HCT116 (cell line): ENCODE data around the gene PPP2R5C. TPM values are rescaled to one million over a fixed set of nuclear protein-coding genes. Genes with fewer than 3 reads are reported as not detected.

Source experiments
- ATAC-seq: fragments of 200-7000 bp; cut with Tn5 transposase; 2 replicates; pipeline ENCODE4 v1.9.1; 2020; ENCODE audit warnings: mild to moderate bottlenecking, moderate library complexity
- BruUV-seq: library from RNA; stranded (reverse); fragments of 400-500 nt; replicated peaks from 2 replicates; lab custom pipeline; 2021; lab: Mats Ljungman, UMichigan
- CTCF ChIA-PET: fragments of 300-600 bp; sonication (Branson Sonifier 250); formaldehyde crosslinking; loops from one replicate; lab custom pipeline; 2021; ENCODE audit warnings: antibody characterized with exemption; lab: Charles Lee
- POLR2A ChIA-PET: fragments of 300-600, 350-600 bp; sonication (Branson Sonifier 250); formaldehyde crosslinking; loops from one replicate; lab custom pipeline; 2021; ENCODE audit warnings: antibody characterized with exemption; lab: Charles Lee
- RAD21 ChIA-PET, 2 experiments: fragments of 300-600 bp; sonication (Branson Sonifier 250); formaldehyde crosslinking; loops; one replicate each; lab custom pipeline; 2023; ENCODE audit warnings: low total read pairs in 2 of 2; ENCODE audit not compliant: uncharacterized antibody in 2 of 2, unreplicated experiment in 2 of 2, low non-redundant PET in 1 of 2; lab: Charles Lee
- DNase-seq: peaks from one replicate; pipeline ENCODE4 v3.0.0-alpha.2; 2010; ENCODE audit warnings: low read depth, low spot score
- H2AFZ ChIP-seq: fragments of 200-600 bp; shearing (Covaris generic), sonication (generic); 2 replicates; pipeline ENCODE4 v1.6.1; 2017; ENCODE audit warnings: low read depth, mixed run types, mixed read lengths, antibody characterized with exemption, low read length; ENCODE audit not compliant: poor library complexity, severe bottlenecking
- H3K27ac ChIP-seq: 2 replicates; pipeline ENCODE4 v1.5.1; 2012; ENCODE audit warnings: low read depth, low read length
- H3K27me3 ChIP-seq: fragments of 200-600 bp; sonication (generic); 2 replicates; pipeline ENCODE4 v1.6.1; 2016; ENCODE audit warnings: mixed run types, low read length, mixed read lengths; ENCODE audit not compliant: insufficient read depth
- H3K36me3 ChIP-seq, 2 experiments: fragments of 200-500 bp in 1 of 2; fragments of 200-600 bp in 1 of 2; sonication (Bioruptor generic) in 1 of 2; sonication (generic) in 1 of 2; 2 replicates each; pipeline versions ENCODE4 v1.5.1 to v1.6.1; 2014 to 2016; ENCODE audit warnings: low read length in 2 of 2, inconsistent platforms in 1 of 2, mixed read lengths in 1 of 2, mixed run types in 1 of 2; ENCODE audit not compliant: insufficient read depth in 2 of 2, control insufficient read depth in 1 of 2
- H3K4me1 ChIP-seq, 2 experiments: fragments of 200-600 bp in 1 of 2; sonication (generic) in 1 of 2; 2 replicates each; pipeline versions ENCODE4 v1.5.1 to v1.6.1; 2012 to 2017; ENCODE audit warnings: low read length in 2 of 2, inconsistent platforms in 1 of 2, mild to moderate bottlenecking in 1 of 2, mixed read lengths in 1 of 2, mixed run types in 1 of 2, moderate library complexity in 1 of 2; ENCODE audit not compliant: insufficient read depth in 2 of 2, control insufficient read depth in 1 of 2
- H3K4me2 ChIP-seq: fragments of 200-600 bp; sonication (generic); 2 replicates; pipeline ENCODE4 v1.6.1; 2017; ENCODE audit warnings: mixed run types, low read length, mixed read lengths
- H3K4me3 ChIP-seq, 2 experiments: fragments of 200-600 bp in 1 of 2; sonication (generic) in 1 of 2; replicated peaks in 1 of 2; 2 replicates each; pipeline ENCODE4 v1.5.1; 2011 to 2016; ENCODE audit warnings: low read length in 2 of 2, control low read depth in 1 of 2, low read depth in 1 of 2, mild to moderate bottlenecking in 1 of 2, mixed read lengths in 1 of 2, mixed run types in 1 of 2
- H3K79me2 ChIP-seq: fragments of 200-600 bp; sonication (generic); 2 replicates; pipeline ENCODE4 v1.6.1; 2017; ENCODE audit warnings: mild to moderate bottlenecking, mixed run types, low read length, moderate library complexity, mixed read lengths; ENCODE audit not compliant: insufficient read depth
- H3K9ac ChIP-seq: fragments of 200-600 bp; sonication (generic); 2 replicates; pipeline ENCODE4 v1.6.1; 2016; ENCODE audit warnings: low read length, mixed read lengths
- H3K9me2 ChIP-seq: fragments of 200-600 bp; sonication (generic), shearing (Covaris generic); 2 replicates; pipeline ENCODE4 v1.6.1; 2017; ENCODE audit warnings: mixed run types, mild to moderate bottlenecking, moderate library complexity; ENCODE audit not compliant: insufficient read depth
- H3K9me3 ChIP-seq, 2 experiments: fragments of 200-500 bp in 1 of 2; fragments of 200-600 bp in 1 of 2; sonication (Bioruptor generic) in 1 of 2; sonication (generic) in 1 of 2; 2 replicates each; pipeline ENCODE4 v1.6.1; 2014 to 2017; ENCODE audit warnings: low read length in 2 of 2, mixed read lengths in 2 of 2, inconsistent platforms in 1 of 2, low read depth in 1 of 2, mild to moderate bottlenecking in 1 of 2, mixed run types in 1 of 2, moderate library complexity in 1 of 2; ENCODE audit not compliant: control insufficient read depth in 1 of 2, insufficient read depth in 1 of 2
- H4K20me1 ChIP-seq: fragments of 200-600 bp; sonication (generic), shearing (Covaris generic); 2 replicates; pipeline ENCODE4 v1.6.1; 2017; ENCODE audit warnings: mixed run types, mild to moderate bottlenecking, moderate library complexity; ENCODE audit not compliant: insufficient read depth
- CTCF ChIP-seq, 3 experiments: fragments of 200-600 bp in 1 of 3; sonication (generic) in 1 of 3; IDR thresholded peaks in 2 of 3; conservative IDR thresholded peaks in 1 of 3; 2 replicates each; pipeline ENCODE4 v1.5.1; 2012 to 2017; ENCODE audit warnings: low read depth in 2 of 3, low read length in 2 of 3, antibody characterized with exemption in 1 of 3, borderline replicate concordance in 1 of 3, control low read depth in 1 of 3, mild to moderate bottlenecking in 1 of 3, mixed read lengths in 1 of 3, mixed run types in 1 of 3, moderate library complexity in 1 of 3; ENCODE audit not compliant: insufficient read depth in 1 of 3
- FOSL1 ChIP-seq: IDR thresholded peaks from 2 replicates; pipeline ENCODE4 v1.6.1; 2012; ENCODE audit warnings: low read depth
- MAX ChIP-seq: IDR thresholded peaks from 2 replicates; pipeline ENCODE4 v1.6.1; 2012
- REST ChIP-seq: IDR thresholded peaks from 2 replicates; pipeline ENCODE4 v1.6.1; 2012; ENCODE audit warnings: low read depth
- intact Hi-C: fragments of 100-400 bp; cut with micrococcal nuclease; formaldehyde crosslinking; loops from 2 replicates; pipeline ENCODE4 v1.10.0; 2022
- total RNA-seq: library from RNA; stranded (reverse); gene quantifications from one replicate; pipeline ENCODE4 v1.2.1, GENCODE V29; 2021; ENCODE audit not compliant: unreplicated experiment

The PPP2R5C gene
- total RNA-seq, 1 experiment from 2014 or later = 117 TPM

DNA sequence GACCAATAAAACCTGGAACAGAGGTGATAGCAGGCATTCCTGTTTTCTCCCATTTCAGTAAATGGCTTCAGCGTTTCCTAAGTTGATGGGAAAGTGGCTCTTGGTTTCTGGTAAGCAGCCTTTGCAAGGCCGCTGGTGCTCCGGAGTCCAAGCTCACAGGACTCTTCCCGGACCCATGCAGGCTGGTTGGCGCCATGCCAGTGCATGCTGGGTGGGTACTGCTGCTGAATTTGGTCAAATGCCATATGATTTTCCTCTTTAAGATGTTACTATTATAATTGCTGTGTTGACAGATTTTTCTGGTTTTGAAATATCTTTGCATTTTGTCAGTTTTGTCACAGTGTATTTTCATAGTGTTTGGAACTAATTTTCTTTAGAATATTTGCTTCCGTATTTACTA lies 27.7 kb downstream of the PPP2R5C start:
- Histone ChIP-seq H4K20me1 (no peaks in the 10 kb centered on the region), H3K27me3 (no peaks in the 10 kb centered on the region), H3K9me3 (no peaks in the 10 kb centered on the region), H3K9ac (no peak overlapping the region), H3K36me3 (no peaks in the 10 kb centered on the region), H3K9me2 (no peaks in the 10 kb centered on the region), H3K4me3 (no peak overlapping the region), H3K4me1 (no peaks in the 10 kb centered on the region), H3K4me2 (no peak overlapping the region), H3K27ac (no peak overlapping the region), H2AFZ (no peak overlapping the region), H3K79me2 (no peaks in the 10 kb centered on the region)
- ChIA-PET RAD21 (no interaction called here), POLR2A (no interaction called here), CTCF (no interaction called here)
- no peak for DNase-seq
- no peak for ATAC-seq
- TF ChIP-seq MAX (no peak), FOSL1 (no peak), CTCF (IDR thresholded peaks at IDR 0.05 in 2 of 3, conservative IDR thresholded peaks at IDR 0.05 in 1 of 3; ENCODE audit: borderline replicate concordance in 1 of 3, insufficient read depth in 1 of 3, low read depth in 2 of 3, low read length in 2 of 3) (no peak), REST (no peak)
- BruUV-seq = no TSS peak
- intact Hi-C loops = no loop called here
